PC-9 (cell line): ENCODE measurements around the gene EXD3. TPM values are rescaled to one million over a fixed set of nuclear protein-coding genes. Genes with fewer than 3 reads are reported as not detected.

Experiments
- BruUV-seq: library from RNA; stranded (reverse); fragments of 400-500 nt; replicated peaks from 2 replicates; lab custom pipeline; 2021; lab: Mats Ljungman, UMichigan
- CTCF ChIA-PET: fragments of 300-600 bp; sonication (Branson Sonifier 250); formaldehyde crosslinking; loops from one replicate; lab custom pipeline; 2022; ENCODE audit warnings: antibody characterized with exemption; lab: Charles Lee
- POLR2A ChIA-PET: fragments of 300-600 bp; sonication (Branson Sonifier 250); formaldehyde crosslinking; loops from one replicate; lab custom pipeline; 2022; ENCODE audit warnings: antibody characterized with exemption; ENCODE audit not compliant: unreplicated experiment; lab: Charles Lee
- DNase-seq, 2 experiments: peaks; one replicate each; pipeline versions ENCODE4 v3.0.0 to v3.0.0-alpha.2; 2015 to 2022; ENCODE audit warnings: mixed read lengths in 1 of 2
- H2AFZ ChIP-seq: fragments of 200-600 bp; sonication (generic); 2 replicates; pipeline ENCODE4 v1.8.1; 2017; ENCODE audit warnings: antibody characterized with exemption
- H3F3A ChIP-seq: fragments of 200-600 bp; sonication (generic); 2 replicates; pipeline ENCODE4 v1.8.1; 2017; ENCODE audit warnings: antibody characterized with exemption, mild to moderate bottlenecking, low read depth; ENCODE audit not compliant: insufficient read depth
- H3K27ac ChIP-seq: fragments of 200-600 bp; sonication (generic); 2 replicates; pipeline ENCODE4 v1.6.1; 2016; ENCODE audit warnings: mixed run types
- H3K27me3 ChIP-seq: fragments of 200-600 bp; sonication (generic); 2 replicates; pipeline ENCODE4 v1.6.1; 2016; ENCODE audit warnings: low read depth, mixed run types; ENCODE audit not compliant: insufficient read depth
- H3K36me3 ChIP-seq: fragments of 200-600 bp; sonication (generic); 2 replicates; pipeline ENCODE4 v1.6.1; 2016; ENCODE audit warnings: low read depth, mixed run types
- H3K4me1 ChIP-seq: fragments of 200-600 bp; sonication (generic); replicated peaks from 2 replicates; pipeline ENCODE4 v1.6.1; 2016; ENCODE audit warnings: mixed run types; ENCODE audit not compliant: insufficient read depth
- H3K4me2 ChIP-seq: fragments of 200-600 bp; sonication (generic); 2 replicates; pipeline ENCODE4 v1.6.1; 2017; ENCODE audit warnings: mixed run types
- H3K4me3 ChIP-seq: fragments of 200-600 bp; sonication (generic); 2 replicates; pipeline ENCODE4 v1.6.1; 2016; ENCODE audit warnings: mixed run types
- H3K79me2 ChIP-seq: fragments of 200-600 bp; sonication (generic); 2 replicates; pipeline ENCODE4 v1.6.1; 2017; ENCODE audit warnings: low read depth, mixed run types
- H3K9me2 ChIP-seq: fragments of 200-600 bp; sonication (generic); 2 replicates; pipeline ENCODE4 v1.8.1; 2017; ENCODE audit warnings: mild to moderate bottlenecking; ENCODE audit not compliant: insufficient read depth
- H3K9me3 ChIP-seq: fragments of 200-600 bp; sonication (generic); 2 replicates; pipeline ENCODE4 v1.8.1; 2016; ENCODE audit warnings: low read depth; ENCODE audit not compliant: insufficient read depth
- H4K20me1 ChIP-seq: fragments of 200-600 bp; sonication (generic); 2 replicates; pipeline ENCODE4 v1.8.1; 2017; ENCODE audit not compliant: insufficient read depth
- CTCF ChIP-seq: fragments of 200-600 bp; sonication (generic); conservative IDR thresholded peaks from 2 replicates; pipeline ENCODE4 v1.6.1; 2017; ENCODE audit warnings: mixed run types, antibody characterized with exemption, mild to moderate bottlenecking, moderate library complexity
- EZH2 ChIP-seq: fragments of 200-600 bp; sonication (generic); IDR thresholded peaks from 2 replicates; pipeline ENCODE4 v1.8.0; 2017; ENCODE audit warnings: antibody characterized with exemption, low read depth
- intact Hi-C: fragments of 100-400 bp; cut with micrococcal nuclease; formaldehyde crosslinking; loops from one replicate; pipeline ENCODE4 v1.10.0; 2022; ENCODE audit not compliant: unreplicated experiment
- total RNA-seq: library from RNA; stranded (reverse); gene quantifications from 2 replicates; pipeline ENCODE4 v1.2.3, GENCODE V29; 2021

Gene EXD3
- total RNA-seq, 1 experiment from 2014 or later, result 23.7 TPM

- no TSS peak for BruUV-seq
- DNase-seq, result peak in 1 of 2 experiments; percentile 59
- Histone ChIP-seq H3K27ac (no peak overlapping the region), H4K20me1 (peaks cover under 1% of the 10 kb centered on the region; the same call in 1 of the 2 replicates), H3K9me2 (no peaks in the 10 kb centered on the region), H3K79me2 (peaks cover 8% of the 10 kb centered on the region), H3K4me1 (peaks cover 19% of the 10 kb centered on the region), H3K36me3 (no peaks in the 10 kb centered on the region), H3K27me3 (no peaks in the 10 kb centered on the region), H3K9me3 (no peaks in the 10 kb centered on the region), H3K4me3 (no peak overlapping the region), H3K4me2 (no peak overlapping the region), H3F3A (peaks cover 23% of the 10 kb centered on the region; the same call in 1 of the 2 replicates), H2AFZ (no peak overlapping the region)
- POLR2A ChIA-PET, result interaction anchor here (0.6 kb wide), 1 partner anchor 1195 kb away, joined by 18 read pairs; no protein-coding TSS in a partner anchor
- intact Hi-C loops, result no loop called here
- CTCF ChIA-PET, result interaction anchor here (0.6 kb wide), 2 partner anchors 230 to 271 kb away, joined by 4 read pairs; no protein-coding TSS in a partner anchor
- TF ChIP-seq EZH2 (no peak), CTCF (no peak)
Measured at GRCh38 chr9:137305060-137305797, 117.7 kb downstream of the EXD3 start.

- Histone ChIP-seq H3K9me2 (no peaks in the 10 kb centered on the region), H3K4me2 (no peak overlapping the region), H2AFZ (no peak overlapping the region), H3K4me3 (no peak overlapping the region), H3K9me3 (no peaks in the 10 kb centered on the region), H3K4me1 (peaks cover 19% of the 10 kb centered on the region), H3K36me3 (no peaks in the 10 kb centered on the region), H4K20me1 (peaks cover 7% of the 10 kb centered on the region; the same call in 1 of the 2 replicates), H3K79me2 (peaks cover 15% of the 10 kb centered on the region), H3K27me3 (no peaks in the 10 kb centered on the region), H3K27ac (no peak overlapping the region), H3F3A (peaks cover 27% of the 10 kb centered on the region; the same call in 1 of the 2 replicates)
- intact Hi-C loops, result loop anchor here (5.0 kb wide), 1 partner anchor 223 kb away; no protein-coding TSS in a partner anchor
- no peak for DNase-seq
- POLR2A ChIA-PET, result interaction anchor here (0.6 kb wide), 2 partner anchors 356 to 1195 kb away, joined by 3 to 18 read pairs; no protein-coding TSS in a partner anchor
- BruUV-seq, result no TSS peak
- CTCF ChIA-PET, result interaction anchor here (0.6 kb wide), 1 partner anchor 272 kb away, joined by 4 read pairs; no protein-coding TSS in a partner anchor
- TF ChIP-seq EZH2, result no peak
- no peak; the same call in 1 of the 2 replicates for TF ChIP-seq CTCF
Measured at GRCh38 chr9:137304383-137305059, 118.4 kb downstream of the EXD3 start.

GRCh38 chr9:137303893-137304382 is 119.0 kb downstream of the EXD3 start:
- no peak overlapping the region for H3K27ac ChIP-seq
- POLR2A ChIA-PET, result interaction anchor here (0.6 kb wide), 1 partner anchor 356 kb away, joined by 3 read pairs; no protein-coding TSS in a partner anchor

More at GRCh38 chr9:137303893-137304382, 119.0 kb downstream of the EXD3 start:
- Histone ChIP-seq H3K4me3 (no peak overlapping the region), H3F3A (peaks cover 27% of the 10 kb centered on the region; the same call in 1 of the 2 replicates), H3K9me3 (no peaks in the 10 kb centered on the region), H3K4me1 (peaks cover 20% of the 10 kb centered on the region), H3K79me2 (peaks cover 21% of the 10 kb centered on the region), H2AFZ (no peak overlapping the region), H4K20me1 (peaks cover 11% of the 10 kb centered on the region), H3K4me2 (no peak overlapping the region), H3K27me3 (no peaks in the 10 kb centered on the region), H3K36me3 (no peaks in the 10 kb centered on the region), H3K9me2 (no peaks in the 10 kb centered on the region)
- no peak; the same call in 1 of the 2 replicates for TF ChIP-seq CTCF
- no peak for TF ChIP-seq EZH2
- CTCF ChIA-PET, result interaction anchor here (1.5 kb wide), 1 partner anchor 9 kb away, joined by 5 read pairs; no protein-coding TSS in a partner anchor
- intact Hi-C loops, result loop anchor here (5.0 kb wide), 1 partner anchor 223 kb away; no protein-coding TSS in a partner anchor
- BruUV-seq, result no TSS peak
- no peak for DNase-seq
